PC-9 (cell line): ENCODE measurements around the gene MTG2. TPM values are rescaled to one million over a fixed set of nuclear protein-coding genes. Genes with fewer than 3 reads are reported as not detected.

Experiments used
- BruUV-seq: library from RNA; stranded (reverse); fragments of 400-500 nt; replicated peaks from 2 replicates; lab custom pipeline; 2021; lab: Mats Ljungman, UMichigan
- CTCF ChIA-PET: fragments of 300-600 bp; sonication (Branson Sonifier 250); formaldehyde crosslinking; loops from one replicate; lab custom pipeline; 2022; ENCODE audit warnings: antibody characterized with exemption; lab: Charles Lee
- POLR2A ChIA-PET: fragments of 300-600 bp; sonication (Branson Sonifier 250); formaldehyde crosslinking; loops from one replicate; lab custom pipeline; 2022; ENCODE audit warnings: antibody characterized with exemption; ENCODE audit not compliant: unreplicated experiment; lab: Charles Lee
- DNase-seq, 2 experiments: peaks; one replicate each; pipeline versions ENCODE4 v3.0.0 to v3.0.0-alpha.2; 2015 to 2022; ENCODE audit warnings: mixed read lengths in 1 of 2
- H2AFZ ChIP-seq: fragments of 200-600 bp; sonication (generic); 2 replicates; pipeline ENCODE4 v1.8.1; 2017; ENCODE audit warnings: antibody characterized with exemption
- H3F3A ChIP-seq: fragments of 200-600 bp; sonication (generic); 2 replicates; pipeline ENCODE4 v1.8.1; 2017; ENCODE audit warnings: antibody characterized with exemption, mild to moderate bottlenecking, low read depth; ENCODE audit not compliant: insufficient read depth
- H3K27ac ChIP-seq: fragments of 200-600 bp; sonication (generic); 2 replicates; pipeline ENCODE4 v1.6.1; 2016; ENCODE audit warnings: mixed run types
- H3K27me3 ChIP-seq: fragments of 200-600 bp; sonication (generic); 2 replicates; pipeline ENCODE4 v1.6.1; 2016; ENCODE audit warnings: low read depth, mixed run types; ENCODE audit not compliant: insufficient read depth
- H3K36me3 ChIP-seq: fragments of 200-600 bp; sonication (generic); 2 replicates; pipeline ENCODE4 v1.6.1; 2016; ENCODE audit warnings: low read depth, mixed run types
- H3K4me1 ChIP-seq: fragments of 200-600 bp; sonication (generic); replicated peaks from 2 replicates; pipeline ENCODE4 v1.6.1; 2016; ENCODE audit warnings: mixed run types; ENCODE audit not compliant: insufficient read depth
- H3K4me2 ChIP-seq: fragments of 200-600 bp; sonication (generic); 2 replicates; pipeline ENCODE4 v1.6.1; 2017; ENCODE audit warnings: mixed run types
- H3K4me3 ChIP-seq: fragments of 200-600 bp; sonication (generic); 2 replicates; pipeline ENCODE4 v1.6.1; 2016; ENCODE audit warnings: mixed run types
- H3K79me2 ChIP-seq: fragments of 200-600 bp; sonication (generic); 2 replicates; pipeline ENCODE4 v1.6.1; 2017; ENCODE audit warnings: low read depth, mixed run types
- H3K9me2 ChIP-seq: fragments of 200-600 bp; sonication (generic); 2 replicates; pipeline ENCODE4 v1.8.1; 2017; ENCODE audit warnings: mild to moderate bottlenecking; ENCODE audit not compliant: insufficient read depth
- H3K9me3 ChIP-seq: fragments of 200-600 bp; sonication (generic); 2 replicates; pipeline ENCODE4 v1.8.1; 2016; ENCODE audit warnings: low read depth; ENCODE audit not compliant: insufficient read depth
- H4K20me1 ChIP-seq: fragments of 200-600 bp; sonication (generic); 2 replicates; pipeline ENCODE4 v1.8.1; 2017; ENCODE audit not compliant: insufficient read depth
- EZH2 ChIP-seq: fragments of 200-600 bp; sonication (generic); IDR thresholded peaks from 2 replicates; pipeline ENCODE4 v1.8.0; 2017; ENCODE audit warnings: antibody characterized with exemption, low read depth
- intact Hi-C: fragments of 100-400 bp; cut with micrococcal nuclease; formaldehyde crosslinking; loops from one replicate; pipeline ENCODE4 v1.10.0; 2022; ENCODE audit not compliant: unreplicated experiment
- total RNA-seq: library from RNA; stranded (reverse); gene quantifications from 2 replicates; pipeline ENCODE4 v1.2.3, GENCODE V29; 2021
- TF ChIP-seq, protein P1 (sequence below): fragments of 200-600 bp; sonication (generic); conservative IDR thresholded peaks from 2 replicates; pipeline ENCODE4 v1.6.1; 2017; ENCODE audit warnings: mixed run types, antibody characterized with exemption, mild to moderate bottlenecking, moderate library complexity

The MTG2 gene
- total RNA-seq, 1 experiment from 2014 or later: 58.1 TPM

DNA sequence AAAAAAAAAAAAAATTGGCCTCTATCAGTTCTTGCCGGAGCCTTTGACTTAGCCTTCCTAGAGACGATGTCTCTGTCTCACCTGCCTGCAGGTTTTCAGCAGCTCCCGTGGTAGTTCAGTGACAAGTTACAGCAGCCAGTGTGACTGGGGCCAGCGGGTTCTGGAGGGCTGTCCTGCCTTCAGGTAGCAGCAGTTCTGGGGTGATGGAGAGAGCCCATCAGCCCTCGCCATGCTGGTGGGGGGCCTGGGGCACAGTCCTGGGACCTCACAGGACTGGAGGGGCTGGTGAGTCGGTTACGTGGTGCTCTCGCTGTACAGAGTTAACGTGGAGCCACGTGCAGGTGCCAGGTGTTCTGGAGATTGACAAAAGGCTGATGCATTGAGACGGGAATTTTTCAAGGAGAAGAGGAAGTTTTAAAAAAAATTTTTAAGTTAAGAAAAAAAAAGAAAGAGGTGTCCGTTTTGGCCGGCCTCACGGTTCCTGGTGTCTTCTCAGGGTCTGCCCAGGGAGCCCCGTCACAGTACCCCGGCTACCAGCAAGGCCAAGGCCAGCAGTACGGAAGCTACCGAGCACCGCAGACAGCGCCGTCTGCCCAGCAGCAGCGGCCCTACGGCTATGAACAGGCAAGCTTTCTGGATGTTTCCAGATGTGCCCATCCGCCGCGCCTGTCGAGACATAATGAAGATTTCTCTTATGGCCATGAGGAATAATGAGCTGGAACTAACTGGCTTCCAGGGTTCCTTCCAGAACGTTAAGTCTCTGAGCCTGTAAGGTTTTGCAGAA, 8.6 kb upstream of the MTG2 start:
- Histone ChIP-seq H4K20me1 (no peaks in the 10 kb centered on the region), H3K4me3 (no peak overlapping the region), H3K27ac (no peak overlapping the region), H3K4me1 (no peaks in the 10 kb centered on the region), H3F3A (no peaks in the 10 kb centered on the region), H3K9me3 (no peaks in the 10 kb centered on the region), H3K27me3 (no peaks in the 10 kb centered on the region), H3K4me2 (no peak overlapping the region), H3K9me2 (no peaks in the 10 kb centered on the region), H3K79me2 (no peaks in the 10 kb centered on the region), H3K36me3 (no peaks in the 10 kb centered on the region), H2AFZ (no peak overlapping the region)
- DNase-seq: no peak
- POLR2A ChIA-PET: no interaction called here
- TF ChIP-seq, protein P1, sequence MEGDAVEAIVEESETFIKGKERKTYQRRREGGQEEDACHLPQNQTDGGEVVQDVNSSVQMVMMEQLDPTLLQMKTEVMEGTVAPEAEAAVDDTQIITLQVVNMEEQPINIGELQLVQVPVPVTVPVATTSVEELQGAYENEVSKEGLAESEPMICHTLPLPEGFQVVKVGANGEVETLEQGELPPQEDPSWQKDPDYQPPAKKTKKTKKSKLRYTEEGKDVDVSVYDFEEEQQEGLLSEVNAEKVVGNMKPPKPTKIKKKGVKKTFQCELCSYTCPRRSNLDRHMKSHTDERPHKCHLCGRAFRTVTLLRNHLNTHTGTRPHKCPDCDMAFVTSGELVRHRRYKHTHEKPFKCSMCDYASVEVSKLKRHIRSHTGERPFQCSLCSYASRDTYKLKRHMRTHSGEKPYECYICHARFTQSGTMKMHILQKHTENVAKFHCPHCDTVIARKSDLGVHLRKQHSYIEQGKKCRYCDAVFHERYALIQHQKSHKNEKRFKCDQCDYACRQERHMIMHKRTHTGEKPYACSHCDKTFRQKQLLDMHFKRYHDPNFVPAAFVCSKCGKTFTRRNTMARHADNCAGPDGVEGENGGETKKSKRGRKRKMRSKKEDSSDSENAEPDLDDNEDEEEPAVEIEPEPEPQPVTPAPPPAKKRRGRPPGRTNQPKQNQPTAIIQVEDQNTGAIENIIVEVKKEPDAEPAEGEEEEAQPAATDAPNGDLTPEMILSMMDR: no peak
- TF ChIP-seq EZH2: no peak
- CTCF ChIA-PET: no interaction called here
- intact Hi-C loops: no loop called here
- BruUV-seq: no TSS peak

DNA sequence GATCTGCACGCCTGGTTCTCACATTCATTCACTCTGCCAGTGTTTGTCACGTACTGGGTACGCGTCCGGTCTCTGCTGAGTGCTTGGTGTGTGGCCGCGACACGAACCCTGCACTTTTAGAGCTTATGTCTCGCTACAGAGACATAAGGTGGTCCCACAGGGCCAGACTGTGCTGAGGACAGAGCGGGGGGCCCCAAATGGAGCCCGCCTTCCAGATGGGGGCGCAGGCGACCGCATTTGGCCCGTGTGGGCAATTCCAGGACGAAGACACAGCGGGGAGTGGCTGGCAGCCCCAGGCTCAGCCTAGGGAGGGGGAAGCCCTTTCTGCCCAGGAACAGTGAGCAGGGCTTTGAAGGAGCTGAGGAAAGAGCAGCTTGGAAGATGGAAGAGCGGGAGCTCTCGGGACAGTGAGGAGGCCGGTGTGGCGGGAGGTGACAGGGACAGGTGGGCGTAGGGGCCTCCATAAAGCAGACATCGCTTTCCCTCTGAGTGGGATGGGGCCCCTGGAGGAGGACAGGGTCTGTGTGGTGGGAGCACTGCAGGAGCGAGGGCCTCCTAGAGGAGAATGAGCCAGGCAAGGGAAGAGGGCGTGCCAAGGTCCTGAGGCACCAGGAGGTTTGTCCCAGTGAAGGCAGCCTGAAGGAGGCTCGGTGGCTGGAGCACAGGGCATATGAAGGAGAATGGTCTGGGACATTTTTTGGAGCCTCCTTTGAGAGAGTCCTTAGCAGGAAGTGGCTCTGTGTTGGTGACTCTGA, 7.8 kb upstream of the MTG2 start:
- BruUV-seq: no TSS peak
- H2AFZ ChIP-seq: no peak overlapping the region
- H3K79me2 ChIP-seq: no peaks in the 10 kb centered on the region
- no peak for DNase-seq
- H3K4me2 ChIP-seq: no peak overlapping the region
- H3F3A ChIP-seq: peaks cover 4% of the 10 kb centered on the region; the same call in 1 of the 2 replicates
- H3K27me3 ChIP-seq: no peaks in the 10 kb centered on the region
- CTCF ChIA-PET: no interaction called here
- no peaks in the 10 kb centered on the region for H3K4me1 ChIP-seq
- POLR2A ChIA-PET: no interaction called here
- H3K4me3 ChIP-seq: no peak overlapping the region
- no peaks in the 10 kb centered on the region for H4K20me1 ChIP-seq
- intact Hi-C loops: no loop called here
- H3K27ac ChIP-seq: no peak overlapping the region
- TF ChIP-seq, protein P1: no peak
- TF ChIP-seq EZH2: no peak
- no peaks in the 10 kb centered on the region for H3K9me2 ChIP-seq
- H3K9me3 ChIP-seq: no peaks in the 10 kb centered on the region
- no peaks in the 10 kb centered on the region for H3K36me3 ChIP-seq

DNA sequence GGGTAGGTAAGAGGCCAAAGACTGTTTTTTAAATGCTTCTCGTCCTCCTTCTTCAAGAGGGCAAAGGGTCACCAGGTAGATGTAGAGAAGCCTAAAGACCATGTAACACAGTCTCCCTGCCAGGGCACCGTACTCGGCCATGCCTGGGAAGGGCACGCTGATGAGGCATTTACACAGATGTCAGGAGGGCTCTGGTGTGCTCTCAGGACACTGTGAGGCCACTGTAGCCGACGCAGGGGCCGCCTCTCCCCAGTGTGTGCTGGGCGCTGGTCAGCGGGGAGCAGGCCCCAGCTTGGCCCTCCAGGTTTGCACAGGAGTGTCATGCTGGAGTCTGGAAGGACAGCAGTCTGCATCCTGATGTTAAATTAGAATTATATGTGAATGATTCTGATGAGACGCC, 7.1 kb upstream of the MTG2 start:
- Histone ChIP-seq H3K79me2 (no peaks in the 10 kb centered on the region), H3F3A (peaks cover 6% of the 10 kb centered on the region; the same call in 1 of the 2 replicates), H2AFZ (no peak overlapping the region), H3K4me1 (no peaks in the 10 kb centered on the region), H3K9me3 (no peaks in the 10 kb centered on the region), H4K20me1 (no peaks in the 10 kb centered on the region), H3K27me3 (no peaks in the 10 kb centered on the region), H3K36me3 (no peaks in the 10 kb centered on the region), H3K9me2 (no peaks in the 10 kb centered on the region), H3K27ac (no peak overlapping the region), H3K4me3 (no peak overlapping the region), H3K4me2 (no peak overlapping the region)
- POLR2A ChIA-PET: no interaction called here
- no TSS peak for BruUV-seq
- intact Hi-C loops: no loop called here
- CTCF ChIA-PET: no interaction called here
- no peak for DNase-seq
- no peak for TF ChIP-seq EZH2
- TF ChIP-seq, protein P1: no peak
